Esophagus squamous epithelium (tissue), 5 donors: ENCODE data around the gene ZMYND8. TPM values are rescaled to one million over a fixed set of nuclear protein-coding genes. Genes with fewer than 3 reads are reported as not detected.

Experiments used
- DNase-seq: peaks from one replicate; lab custom pipeline; 2025; lab: John Stamatoyannopoulos, UW
- H3K27ac ChIP-seq, 4 donors: fragments of 200-600 bp; sonication (generic); one replicate each; pipeline ENCODE4 v1.5.1; 2016 to 2019; ENCODE audit warnings: mild to moderate bottlenecking in 1 of 4
- H3K27me3 ChIP-seq, 4 donors: fragments of 200-600 bp; sonication (generic); 1 replicate in 3 of 4; 2 replicates in 1 of 4; pipeline versions ENCODE4 v1.5.1 to v1.6.0; 2017 to 2021; ENCODE audit warnings: antibody characterized with exemption in 1 of 4
- H3K36me3 ChIP-seq, 3 donors: fragments of 200-600 bp; sonication (generic); one replicate each; pipeline ENCODE4 v1.5.1; 2016 to 2019
- H3K4me1 ChIP-seq, 3 donors: fragments of 200-600 bp; sonication (generic); one replicate each; pipeline ENCODE4 v1.5.1; 2017 to 2019
- H3K4me3 ChIP-seq, 4 donors: fragments of 200-600 bp; sonication (generic); 1 replicate in 3 of 4; 2 replicates in 1 of 4; pipeline ENCODE4 v1.5.1; 2016 to 2019; ENCODE audit warnings: mild to moderate bottlenecking in 2 of 4, moderate library complexity in 1 of 4
- H3K9me3 ChIP-seq, 3 donors: fragments of 200-600 bp; sonication (generic); one replicate each; pipeline ENCODE4 v1.5.1; 2016 to 2019
- POLR2A ChIP-seq, 4 donors: fragments of 450-650 bp; IDR thresholded peaks; one replicate each; pipeline ENCODE4 v1.6.1; 2017; ENCODE audit warnings: antibody characterized with exemption in 4 of 4, mild to moderate bottlenecking in 4 of 4, moderate library complexity in 3 of 4
- WGBS, 2 donors: methylation state at CpG; one replicate each; pipeline ENCODE4 v1.1.5; 2018; 5-methylcytosine and 5-hydroxymethylcytosine counted together
- intact Hi-C: fragments of 100-400 bp; cut with DNase I; formaldehyde crosslinking; loops from one replicate; pipeline ENCODE4 v1.15.0; 2022
- total RNA-seq, 4 donors: library from RNA; depleted of rRNA; stranded (reverse); fragments of >200 nt; gene quantifications; one replicate each; pipeline ENCODE4 v1.1.0, GENCODE V29; 2016
- TF ChIP-seq, protein P1 (sequence below), 6 experiments: fragments of 450-650 bp in 4 of 6; fragments of 200-600 bp in 2 of 6; sonication (generic) in 2 of 6; IDR thresholded peaks; one replicate each; pipeline ENCODE4 v1.5.1; 2016 to 2019; ENCODE audit warnings: antibody characterized with exemption in 6 of 6, mild to moderate bottlenecking in 4 of 6, moderate library complexity in 4 of 6
- donor health status: DM: yes; HTN: yes; CAD: no.

ZMYND8 gene
- total RNA-seq, 4 donors from 2014 or later: 21.5 to 26.3 (median 24.3) TPM

DNA sequence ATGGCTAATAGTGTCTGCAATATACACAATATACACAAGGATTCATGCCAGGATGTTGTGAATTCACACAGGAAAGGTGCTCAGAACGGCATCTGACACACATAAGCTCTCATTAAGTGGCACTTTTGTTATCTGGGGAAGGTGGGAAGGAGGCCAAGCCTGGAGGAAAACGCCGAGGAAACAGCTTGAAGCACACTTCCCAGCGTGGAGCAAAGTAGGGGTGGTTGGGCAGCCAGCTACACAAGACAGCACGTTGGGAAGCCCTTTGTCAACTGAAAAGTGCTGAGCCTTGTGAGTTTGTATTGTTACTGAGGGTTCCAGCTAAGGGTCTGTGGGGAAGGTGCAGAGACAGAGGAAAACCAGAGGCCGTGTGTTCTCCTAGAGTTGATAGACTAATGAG lies 181.0 kb downstream of the ZMYND8 start:
- Histone ChIP-seq H3K4me1 (no peaks in the 10 kb centered on the region), H3K27ac (no peak overlapping the region), H3K36me3 (peaks cover 0 to 84% (median 0%) of the 10 kb centered on the region in 3 donors), H3K9me3 (no peaks in the 10 kb centered on the region), H3K4me3 (no peak overlapping the region), H3K27me3 (no peaks in the 10 kb centered on the region)
- TF ChIP-seq, protein P1, sequence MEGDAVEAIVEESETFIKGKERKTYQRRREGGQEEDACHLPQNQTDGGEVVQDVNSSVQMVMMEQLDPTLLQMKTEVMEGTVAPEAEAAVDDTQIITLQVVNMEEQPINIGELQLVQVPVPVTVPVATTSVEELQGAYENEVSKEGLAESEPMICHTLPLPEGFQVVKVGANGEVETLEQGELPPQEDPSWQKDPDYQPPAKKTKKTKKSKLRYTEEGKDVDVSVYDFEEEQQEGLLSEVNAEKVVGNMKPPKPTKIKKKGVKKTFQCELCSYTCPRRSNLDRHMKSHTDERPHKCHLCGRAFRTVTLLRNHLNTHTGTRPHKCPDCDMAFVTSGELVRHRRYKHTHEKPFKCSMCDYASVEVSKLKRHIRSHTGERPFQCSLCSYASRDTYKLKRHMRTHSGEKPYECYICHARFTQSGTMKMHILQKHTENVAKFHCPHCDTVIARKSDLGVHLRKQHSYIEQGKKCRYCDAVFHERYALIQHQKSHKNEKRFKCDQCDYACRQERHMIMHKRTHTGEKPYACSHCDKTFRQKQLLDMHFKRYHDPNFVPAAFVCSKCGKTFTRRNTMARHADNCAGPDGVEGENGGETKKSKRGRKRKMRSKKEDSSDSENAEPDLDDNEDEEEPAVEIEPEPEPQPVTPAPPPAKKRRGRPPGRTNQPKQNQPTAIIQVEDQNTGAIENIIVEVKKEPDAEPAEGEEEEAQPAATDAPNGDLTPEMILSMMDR (IDR thresholded peaks at IDR 0.05): no peak
- TF ChIP-seq POLR2A (IDR thresholded peaks at IDR 0.05): no peak
- intact Hi-C loops: no loop called here
- 45 to 48% methylated on average over 6 of the region's 6 CpGs for WGBS, 2 donors
- no peak for DNase-seq

- no peak for DNase-seq
- no peak for TF ChIP-seq POLR2A (IDR thresholded peaks at IDR 0.05)
- TF ChIP-seq, protein P1 (IDR thresholded peaks at IDR 0.05): no peak
- no peaks in the 10 kb centered on the region for H3K4me1 ChIP-seq
- H3K36me3 ChIP-seq: peaks cover 0 to 77% (median 0%) of the 10 kb centered on the region in 3 donors
- intact Hi-C loops: no loop called here
- H3K27ac ChIP-seq: no peak overlapping the region
- no peak overlapping the region for H3K4me3 ChIP-seq
- H3K27me3 ChIP-seq: no peaks in the 10 kb centered on the region
- 82 to 87% methylated on average over 16 to 18 of the region's 21 CpGs for WGBS, 2 donors
- no peaks in the 10 kb centered on the region for H3K9me3 ChIP-seq
Observed at GRCh38 chr20:47174456-47175243, 181.8 kb downstream of the ZMYND8 start.

DNA sequence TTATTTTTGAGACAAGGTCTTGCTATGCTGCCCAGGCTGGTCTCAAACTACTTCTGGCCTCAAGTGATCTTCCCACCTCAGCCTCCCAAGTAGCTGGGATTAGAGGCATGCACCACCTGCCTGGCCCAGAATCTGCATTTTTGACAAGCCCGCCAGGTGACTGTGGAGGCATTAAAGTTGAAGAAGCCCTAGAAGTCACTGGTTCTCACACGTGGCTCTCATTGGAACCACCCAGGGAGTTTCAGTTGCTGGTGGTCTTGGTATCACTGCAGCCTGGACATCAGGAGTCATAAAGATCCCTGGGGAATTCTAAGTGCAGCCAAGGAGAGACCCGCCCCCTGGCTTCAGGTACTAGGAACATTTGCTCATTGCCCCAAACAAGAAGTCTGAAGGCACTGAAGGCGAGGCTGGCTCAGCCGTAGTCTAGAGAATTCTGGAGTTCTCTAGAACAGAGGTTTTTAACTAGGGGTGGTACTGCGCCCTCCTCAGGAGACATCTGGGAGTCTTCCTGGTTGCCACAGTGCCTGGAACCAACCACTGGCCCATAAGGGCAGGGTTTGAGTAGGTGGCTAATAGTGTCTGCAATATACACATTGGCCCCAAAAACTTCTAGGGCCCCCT lies 182.8 kb downstream of the ZMYND8 start:
- H3K4me1 ChIP-seq: no peaks in the 10 kb centered on the region
- no peak for DNase-seq
- H3K9me3 ChIP-seq: no peaks in the 10 kb centered on the region
- no peak overlapping the region for H3K27ac ChIP-seq
- intact Hi-C loops: no loop called here
- 64 to 93% methylated on average over 3 of the region's 6 CpGs for WGBS, 2 donors
- H3K27me3 ChIP-seq: no peaks in the 10 kb centered on the region
- TF ChIP-seq, protein P1 (IDR thresholded peaks at IDR 0.05): peak in 1 of 6 experiments; percentile 19
- TF ChIP-seq POLR2A (IDR thresholded peaks at IDR 0.05): no peak
- H3K36me3 ChIP-seq: peaks cover 0 to 73% (median 0%) of the 10 kb centered on the region in 3 donors
- no peak overlapping the region for H3K4me3 ChIP-seq

DNA sequence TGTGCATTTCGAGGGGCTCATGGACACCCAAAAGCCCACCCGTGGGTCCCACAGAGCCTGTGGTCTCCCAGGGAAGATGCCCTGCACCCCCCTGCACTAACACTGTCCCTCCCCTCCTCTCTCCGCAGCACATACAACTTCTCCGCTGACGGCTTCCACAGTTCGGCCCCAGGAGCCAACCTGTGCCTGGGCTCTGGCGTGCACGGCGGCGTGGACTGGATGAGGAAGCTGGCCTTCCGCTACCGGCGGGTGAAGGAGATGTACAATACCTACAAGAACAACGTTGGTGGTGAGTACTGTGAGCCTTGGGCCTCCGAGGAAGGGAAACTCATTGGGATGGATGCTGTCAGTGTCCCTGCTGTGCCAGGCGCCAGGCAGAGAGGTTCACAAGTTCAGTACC lies 183.9 kb downstream of the ZMYND8 start:
- Histone ChIP-seq H3K4me1 (no peaks in the 10 kb centered on the region), H3K27me3 (no peaks in the 10 kb centered on the region), H3K4me3 (no peak overlapping the region), H3K27ac (no peak overlapping the region), H3K36me3 (peaks cover 0 to 68% (median 0%) of the 10 kb centered on the region in 3 donors), H3K9me3 (no peaks in the 10 kb centered on the region)
- intact Hi-C loops: no loop called here
- TF ChIP-seq, protein P1 (IDR thresholded peaks at IDR 0.05): no peak
- TF ChIP-seq POLR2A (IDR thresholded peaks at IDR 0.05): no peak
- DNase-seq: no peak
- WGBS, 2 donors: 80 to 91% methylated on average over 2 to 7 of the region's 16 CpGs

GRCh38 chr20:47167846-47168245 lies 188.7 kb downstream of the ZMYND8 start:
- H3K9me3 ChIP-seq: no peaks in the 10 kb centered on the region
- intact Hi-C loops: no loop called here
- peaks cover 0 to 25% (median 0%) of the 10 kb centered on the region in 3 donors for H3K36me3 ChIP-seq
- WGBS, 2 donors: 86 to 87% methylated on average over 9 of the region's 9 CpGs
- no peak overlapping the region for H3K27ac ChIP-seq
- no peak for DNase-seq
- H3K27me3 ChIP-seq: no peaks in the 10 kb centered on the region
- no peak for TF ChIP-seq POLR2A (IDR thresholded peaks at IDR 0.05)
- no peaks in the 10 kb centered on the region for H3K4me1 ChIP-seq
- H3K4me3 ChIP-seq: no peak overlapping the region
